ENCODE data around the gene BET1L. TPM values are rescaled to one million over a fixed set of nuclear protein-coding genes. Genes with fewer than 3 reads are reported as not detected.

Gene BET1L
- total and polyA plus RNA-seq, 3 experiments from 2014 or later = 36.1 to 60.4 (median 38.5) TPM

GRCh38 chr11:236774-237767, 29.9 kb upstream of the BET1L start, which contains the start of gene PSMD13:
Gene PSMD13, plus strand, starts transcription at chr11:236976. Its CDS starts 74 bp downstream, at chr11:237050.
- no peaks in the 10 kb centered on the region for H3K9me3 Mint-ChIP-seq

GRCh38 chr11:235997-236773, 29.0 kb upstream of the BET1L start, which contains the start of gene SIRT3:
Gene SIRT3, minus strand, starts transcription at chr11:236342. Its CDS starts 14 bp downstream, at chr11:236328.
- Histone ChIP-seq H3K36me3 (ENCODE audit: insufficient read depth, low read length) (peaks cover 6% of the 10 kb centered on the region), H3K4me1 (ENCODE audit: insufficient read depth, low read length) (peaks cover 24% of the 10 kb centered on the region), H3K27ac (ENCODE audit: low read depth, low read length) (peak within 1 kb of the TSS; percentile 100), H3K4me3 (ENCODE audit: low read length) (peak within 1 kb of the TSS; percentile 95), H3K27me3 (ENCODE audit: insufficient read depth, low read length, poor library complexity, severe bottlenecking) (no peaks in the 10 kb centered on the region), H3K9me3 (ENCODE audit: low read length) (no peaks in the 10 kb centered on the region)
- Mint-ChIP-seq H3K27me3 (peaks cover 0 to 4% of the 10 kb centered on the region in 2 donors), H3K4me3 (peak within 1 kb of the TSS; percentile 95 to 100 (median 97)), H3K27ac (peak within 1 kb of the TSS; percentile 98 to 100 (median 100)), H3K9me3 (no peaks in the 10 kb centered on the region), H3K4me1 (peaks cover 32 to 62% (median 44%) of the 10 kb centered on the region in 3 donors), H3K36me3 (peaks cover 0 to 46% (median 5%) of the 10 kb centered on the region in 3 donors)
- CTCF ChIA-PET = interaction anchor here (1.3 to 3.5 kb wide), 5 partner anchors 15 to 215 kb away, joined by 3 to 20 read pairs (median 11); partner anchors contain the start of genes BET1L, PTDSS2 and RIC8A
- POLR2A ChIA-PET = interaction anchor here (1.2 to 2.0 kb wide), 6 partner anchors 29 to 170 kb away, joined by 4 to 17 read pairs (median 8); partner anchors contain the start of genes BET1L and RIC8A
- DNase-seq = peak; percentile 81 to 92 (median 87)

More at GRCh38 chr11:236774-237767, 29.9 kb upstream of the BET1L start, which contains the start of gene PSMD13:
- Mint-ChIP-seq H3K27me3 (peaks cover 0 to 4% of the 10 kb centered on the region in 2 donors), H3K4me1 (peaks cover 39 to 71% (median 53%) of the 10 kb centered on the region in 3 donors), H3K27ac (peak within 1 kb of the TSS; percentile 98 to 100 (median 100)), H3K4me3 (peak within 1 kb of the TSS; percentile 95 to 100 (median 97)), H3K36me3 (peaks cover 0 to 55% (median 13%) of the 10 kb centered on the region in 3 donors)
- peaks cover 11% of the 10 kb centered on the region for H3K36me3 ChIP-seq (ENCODE audit: insufficient read depth, low read length)
- H3K4me3 ChIP-seq (ENCODE audit: low read length) = peak within 1 kb of the TSS; percentile 95
- ChIA-PET POLR2A (interaction anchor here (0.7 to 2.0 kb wide), 6 partner anchors 22 to 169 kb away, joined by 3 to 17 read pairs (median 8); partner anchors contain the start of genes BET1L and RIC8A), CTCF (interaction anchor here (1.2 to 3.5 kb wide), 8 partner anchors 14 to 214 kb away, joined by 3 to 20 read pairs (median 6); partner anchors contain the start of genes BET1L, PTDSS2 and RIC8A)
- no peaks in the 10 kb centered on the region for H3K27me3 ChIP-seq (ENCODE audit: insufficient read depth, low read length, poor library complexity, severe bottlenecking)
- H3K27ac ChIP-seq (ENCODE audit: low read depth, low read length) = peak within 1 kb of the TSS; percentile 100
- peak; percentile 83 to 91 (median 88) for DNase-seq
- no peaks in the 10 kb centered on the region for H3K9me3 ChIP-seq (ENCODE audit: low read length)
- H3K4me1 ChIP-seq (ENCODE audit: insufficient read depth, low read length) = peaks cover 24% of the 10 kb centered on the region

- Mint-ChIP-seq H3K9me3 (no peaks in the 10 kb centered on the region), H3K4me3 (peak overlapping the region; percentile 83 to 99 (median 96)), H3K27me3 (peaks cover 0 to 4% of the 10 kb centered on the region in 2 donors), H3K36me3 (peaks cover 0 to 44% (median 4%) of the 10 kb centered on the region in 3 donors), H3K4me1 (peaks cover 32 to 60% (median 43%) of the 10 kb centered on the region in 3 donors), H3K27ac (peak overlapping the region; percentile 74 to 99 (median 97))
- H3K9me3 ChIP-seq (ENCODE audit: low read length) = no peaks in the 10 kb centered on the region
- ChIA-PET CTCF (interaction anchor here (1.6 kb wide), 1 partner anchor 32 kb away, joined by 3 read pairs; no protein-coding TSS in a partner anchor), POLR2A (interaction anchor here (1.6 kb wide), 1 partner anchor 29 kb away, joined by 8 read pairs; the partner anchor contains the start of genes BET1L and RIC8A)
- peaks cover 4% of the 10 kb centered on the region for H3K36me3 ChIP-seq (ENCODE audit: insufficient read depth, low read length)
- peak overlapping the region; percentile 69 for H3K4me3 ChIP-seq (ENCODE audit: low read length)
- no peaks in the 10 kb centered on the region for H3K27me3 ChIP-seq (ENCODE audit: insufficient read depth, low read length, poor library complexity, severe bottlenecking)
- DNase-seq = peak in 3 of 5 donors; percentile 70 to 89 (median 81)
- H3K27ac ChIP-seq (ENCODE audit: low read depth, low read length) = peak overlapping the region; percentile 69
- H3K4me1 ChIP-seq (ENCODE audit: insufficient read depth, low read length) = peaks cover 24% of the 10 kb centered on the region
Observed at GRCh38 chr11:235609-235996, 28.4 kb upstream of the BET1L start.

- Histone ChIP-seq H3K27me3 (ENCODE audit: insufficient read depth, low read length, poor library complexity, severe bottlenecking) (no peaks in the 10 kb centered on the region), H3K36me3 (ENCODE audit: insufficient read depth, low read length) (peaks cover 4% of the 10 kb centered on the region), H3K9me3 (ENCODE audit: low read length) (no peaks in the 10 kb centered on the region), H3K4me1 (ENCODE audit: insufficient read depth, low read length) (peaks cover 24% of the 10 kb centered on the region), H3K27ac (ENCODE audit: low read depth, low read length) (peak overlapping the region; percentile 69), H3K4me3 (ENCODE audit: low read length) (peak overlapping the region; percentile 69)
- POLR2A ChIA-PET = interaction anchor here (1.6 kb wide), 1 partner anchor 29 kb away, joined by 8 read pairs; the partner anchor contains the start of genes BET1L and RIC8A
- Mint-ChIP-seq H3K36me3 (peaks cover 0 to 44% (median 4%) of the 10 kb centered on the region in 3 donors), H3K27me3 (peaks cover 0 to 4% of the 10 kb centered on the region in 2 donors), H3K9me3 (no peaks in the 10 kb centered on the region), H3K27ac (peak overlapping the region; percentile 74 to 99 (median 97)), H3K4me1 (peaks cover 32 to 57% (median 39%) of the 10 kb centered on the region in 3 donors), H3K4me3 (peak overlapping the region; percentile 83 to 99 (median 96))
- CTCF ChIA-PET = interaction anchor here (0.6 to 1.2 kb wide), 2 partner anchors 24 to 81 kb away, joined by 3 to 4 read pairs; no protein-coding TSS in a partner anchor
- no peak for DNase-seq
Observed at GRCh38 chr11:235180-235579, 28.0 kb upstream of the BET1L start.

GRCh38 chr11:232783-233565, 25.8 kb upstream of the BET1L start:
- Mint-ChIP-seq H3K4me3 (peak overlapping the region in 1 of 7 donors; percentile 73), H3K27me3 (peaks cover 0 to 4% of the 10 kb centered on the region in 2 donors), H3K36me3 (peaks cover 0 to 38% (median 6%) of the 10 kb centered on the region in 3 donors), H3K9me3 (no peaks in the 10 kb centered on the region), H3K27ac (peak overlapping the region in 7 of 8 donors; percentile 50 to 98 (median 73)), H3K4me1 (peaks cover 25 to 47% (median 25%) of the 10 kb centered on the region in 3 donors)
- Histone ChIP-seq H3K27me3 (ENCODE audit: insufficient read depth, low read length, poor library complexity, severe bottlenecking) (no peaks in the 10 kb centered on the region), H3K27ac (ENCODE audit: low read depth, low read length) (no peak overlapping the region), H3K4me3 (ENCODE audit: low read length) (no peak overlapping the region), H3K4me1 (ENCODE audit: insufficient read depth, low read length) (peaks cover 19% of the 10 kb centered on the region), H3K9me3 (ENCODE audit: low read length) (no peaks in the 10 kb centered on the region), H3K36me3 (ENCODE audit: insufficient read depth, low read length) (no peaks in the 10 kb centered on the region)
- DNase-seq = no peak
- CTCF ChIA-PET = no interaction called here
- POLR2A ChIA-PET = no interaction called here

- Mint-ChIP-seq H3K27me3 (no peaks in the 10 kb centered on the region), H3K27ac (peak overlapping the region in 1 of 8 donors; percentile 29), H3K4me1 (peaks cover 8 to 32% (median 14%) of the 10 kb centered on the region in 3 donors), H3K4me3 (no peak overlapping the region), H3K36me3 (peaks cover 0 to 34% (median 8%) of the 10 kb centered on the region in 3 donors), H3K9me3 (no peaks in the 10 kb centered on the region)
- H3K27me3 ChIP-seq (ENCODE audit: insufficient read depth, low read length, poor library complexity, severe bottlenecking) = no peaks in the 10 kb centered on the region
- POLR2A ChIA-PET = no interaction called here
- no peak overlapping the region for H3K4me3 ChIP-seq (ENCODE audit: low read length)
- H3K27ac ChIP-seq (ENCODE audit: low read depth, low read length) = no peak overlapping the region
- CTCF ChIA-PET = no interaction called here
- no peaks in the 10 kb centered on the region for H3K9me3 ChIP-seq (ENCODE audit: low read length)
- H3K4me1 ChIP-seq (ENCODE audit: insufficient read depth, low read length) = peaks cover 7% of the 10 kb centered on the region
- DNase-seq = no peak
- H3K36me3 ChIP-seq (ENCODE audit: insufficient read depth, low read length) = no peaks in the 10 kb centered on the region
Observed at GRCh38 chr11:230431-230830, 23.2 kb upstream of the BET1L start.

Data from CD8-positive, alpha-beta memory T cell (primary cell).